Activated T-helper 1 cell treated with anti-CD3 and anti-CD28 coated beads, Interleukin-12 subunit alpha, Interleukin-12 subunit beta, Interleukin-2, Interleukin-4 antibody, amounts not matched to agents 30 ng/mL and 10 ng/mL and 1 ng/mL, durations not matched to agents 14 hours and 24 hours and 36 hours (primary cell): ENCODE results near the gene HDAC4. TPM values are rescaled to one million over a fixed set of nuclear protein-coding genes. Genes with fewer than 3 reads are reported as not detected.

ENCODE experiments used
- DNase-seq: peaks from one replicate; pipeline ENCODE4 v3.0.0; 2021; ENCODE audit warnings: low spot score
- H3K27ac Mint-ChIP-seq: one replicate; pipeline ENCODE4 v1.8.0; 2021; ENCODE audit warnings: mild to moderate bottlenecking, mixed read lengths
- H3K27me3 Mint-ChIP-seq: one replicate; pipeline ENCODE4 v1.8.0; 2022; ENCODE audit warnings: mild to moderate bottlenecking, moderate library complexity, mixed read lengths; ENCODE audit not compliant: insufficient read depth
- H3K36me3 Mint-ChIP-seq: one replicate; pipeline ENCODE4 v1.8.0; 2021; ENCODE audit warnings: low read depth, mixed read lengths
- H3K4me1 Mint-ChIP-seq: one replicate; pipeline ENCODE4 v1.8.0; 2021; ENCODE audit warnings: low read depth, mixed read lengths
- H3K4me3 Mint-ChIP-seq: one replicate; pipeline ENCODE4 v1.8.0; 2021; ENCODE audit warnings: mild to moderate bottlenecking, moderate library complexity, mixed read lengths
- H3K9me3 Mint-ChIP-seq: one replicate; pipeline ENCODE4 v1.8.0; 2021; ENCODE audit warnings: mixed read lengths
- intact Hi-C: fragments of 100-400 bp; cut with micrococcal nuclease; formaldehyde crosslinking; loops from one replicate; pipeline ENCODE4 v1.15.1; 2024
- total RNA-seq: library from RNA; stranded (reverse); gene quantifications from 2 replicates; pipeline ENCODE4 v1.2.3, GENCODE V29; 2022

The HDAC4 gene
- total RNA-seq, 1 donor from 2014 or later = 41.3 TPM

GRCh38 chr2:239004274-239005015 is 396.4 kb downstream of the HDAC4 start:
- DNase-seq = no peak
- no peaks in the 10 kb centered on the region for H3K4me1 Mint-ChIP-seq
- H3K27me3 Mint-ChIP-seq = peaks cover 2% of the 10 kb centered on the region
- peaks cover 2% of the 10 kb centered on the region for H3K36me3 Mint-ChIP-seq
- H3K4me3 Mint-ChIP-seq = no peak overlapping the region
- no peak overlapping the region for H3K27ac Mint-ChIP-seq
- H3K9me3 Mint-ChIP-seq = no peaks in the 10 kb centered on the region
- intact Hi-C loops = no loop called here

- intact Hi-C loops = no loop called here
- H3K9me3 Mint-ChIP-seq = no peaks in the 10 kb centered on the region
- H3K36me3 Mint-ChIP-seq = peaks cover 2% of the 10 kb centered on the region
Observed at GRCh38 chr2:239003624-239004273, 397.1 kb downstream of the HDAC4 start.

GRCh38 chr2:239002954-239003623 is 397.7 kb downstream of the HDAC4 start:
- Mint-ChIP-seq H3K4me3 (no peak overlapping the region), H3K27me3 (no peaks in the 10 kb centered on the region), H3K27ac (no peak overlapping the region), H3K36me3 (peaks cover 2% of the 10 kb centered on the region), H3K9me3 (no peaks in the 10 kb centered on the region), H3K4me1 (no peaks in the 10 kb centered on the region)
- DNase-seq = no peak
- intact Hi-C loops = no loop called here

More at GRCh38 chr2:239003624-239004273, 397.1 kb downstream of the HDAC4 start:
- Mint-ChIP-seq H3K4me3 (no peak overlapping the region), H3K27me3 (no peaks in the 10 kb centered on the region), H3K27ac (no peak overlapping the region), H3K4me1 (no peaks in the 10 kb centered on the region)
- no peak for DNase-seq

- H3K36me3 Mint-ChIP-seq = peaks cover 2% of the 10 kb centered on the region
- H3K4me1 Mint-ChIP-seq = no peaks in the 10 kb centered on the region
- no peaks in the 10 kb centered on the region for H3K27me3 Mint-ChIP-seq
- no peaks in the 10 kb centered on the region for H3K9me3 Mint-ChIP-seq
- intact Hi-C loops = no loop called here
- no peak overlapping the region for H3K4me3 Mint-ChIP-seq
- H3K27ac Mint-ChIP-seq = no peak overlapping the region
- DNase-seq = no peak
Observed at GRCh38 chr2:239002591-239002953, 398.2 kb downstream of the HDAC4 start.

- Mint-ChIP-seq H3K9me3 (no peaks in the 10 kb centered on the region), H3K27me3 (no peaks in the 10 kb centered on the region), H3K27ac (no peak overlapping the region), H3K36me3 (peaks cover 2% of the 10 kb centered on the region), H3K4me3 (no peak overlapping the region), H3K4me1 (no peaks in the 10 kb centered on the region)
- DNase-seq = no peak
- intact Hi-C loops = no loop called here
Observed at GRCh38 chr2:239001794-239002193, 399.0 kb downstream of the HDAC4 start.

- Mint-ChIP-seq H3K4me3 (no peak overlapping the region), H3K36me3 (peaks cover 2% of the 10 kb centered on the region), H3K27me3 (no peaks in the 10 kb centered on the region), H3K27ac (no peak overlapping the region), H3K4me1 (no peaks in the 10 kb centered on the region), H3K9me3 (no peaks in the 10 kb centered on the region)
- DNase-seq = no peak
- intact Hi-C loops = no loop called here
Observed at GRCh38 chr2:239000500-239001073, 400.2 kb downstream of the HDAC4 start.

GRCh38 chr2:239000089-239000488 is 400.7 kb downstream of the HDAC4 start:
- Mint-ChIP-seq H3K4me3 (no peak overlapping the region), H3K36me3 (peaks cover 2% of the 10 kb centered on the region), H3K27ac (no peak overlapping the region), H3K9me3 (no peaks in the 10 kb centered on the region), H3K4me1 (no peaks in the 10 kb centered on the region), H3K27me3 (no peaks in the 10 kb centered on the region)
- intact Hi-C loops = no loop called here
- DNase-seq = no peak

GRCh38 chr2:238999291-238999741 is 401.5 kb downstream of the HDAC4 start:
- peaks cover 2% of the 10 kb centered on the region for H3K36me3 Mint-ChIP-seq
- peaks cover 3% of the 10 kb centered on the region for H3K27me3 Mint-ChIP-seq
- no peak overlapping the region for H3K4me3 Mint-ChIP-seq
- no peaks in the 10 kb centered on the region for H3K9me3 Mint-ChIP-seq
- intact Hi-C loops = no loop called here
- no peaks in the 10 kb centered on the region for H3K4me1 Mint-ChIP-seq
- no peak for DNase-seq
- no peak overlapping the region for H3K27ac Mint-ChIP-seq

GRCh38 chr2:238998801-238999200 is 402.0 kb downstream of the HDAC4 start:
- intact Hi-C loops = no loop called here
- peaks cover 3% of the 10 kb centered on the region for H3K27me3 Mint-ChIP-seq
- H3K4me1 Mint-ChIP-seq = no peaks in the 10 kb centered on the region
- DNase-seq = no peak
- H3K27ac Mint-ChIP-seq = no peak overlapping the region
- no peak overlapping the region for H3K4me3 Mint-ChIP-seq
- no peaks in the 10 kb centered on the region for H3K9me3 Mint-ChIP-seq
- peaks cover 2% of the 10 kb centered on the region for H3K36me3 Mint-ChIP-seq
